Neural crest cell (in vitro differentiated cells): Measurements from ENCODE around the gene SARS2. TPM values are rescaled to one million over a fixed set of nuclear protein-coding genes. Genes with fewer than 3 reads are reported as not detected.

Experiments
- DNase-seq: peaks from one replicate; pipeline ENCODE4 v3.0.0; 2021; ENCODE audit warnings: low read depth, mixed read lengths, low spot score
- H3K27ac Mint-ChIP-seq: one replicate; pipeline ENCODE4 v1.8.0; 2021; ENCODE audit warnings: mild to moderate bottlenecking, mixed read lengths; ENCODE audit not compliant: unreplicated experiment
- H3K27me3 Mint-ChIP-seq: 2 replicates; pipeline ENCODE4 v1.8.0; 2021; ENCODE audit warnings: low read depth, mild to moderate bottlenecking, mixed read lengths
- H3K36me3 Mint-ChIP-seq: 2 replicates; pipeline ENCODE4 v1.8.0; 2021; ENCODE audit warnings: low read depth, mild to moderate bottlenecking, mixed read lengths
- H3K4me1 Mint-ChIP-seq: 2 replicates; pipeline ENCODE4 v1.8.0; 2021; ENCODE audit warnings: mixed read lengths
- H3K4me3 Mint-ChIP-seq: one replicate; pipeline ENCODE4 v1.8.0; 2021; ENCODE audit warnings: mild to moderate bottlenecking, mixed read lengths
- H3K9me3 Mint-ChIP-seq: 2 replicates; pipeline ENCODE4 v1.8.0; 2021; ENCODE audit warnings: mixed read lengths
- total RNA-seq: library from RNA; stranded (reverse); gene quantifications from 2 replicates; pipeline ENCODE4 v1.2.1, GENCODE V29; 2021
- TF ChIP-seq, protein P1 (sequence below): fragments of 200-600 bp; sonication (generic); conservative IDR thresholded peaks from 2 replicates; pipeline ENCODE4 v1.5.0; 2021; ENCODE audit warnings: antibody characterized with exemption, mild to moderate bottlenecking

The SARS2 gene
- total RNA-seq, 1 donor from 2014 or later: 58.5 TPM

DNA sequence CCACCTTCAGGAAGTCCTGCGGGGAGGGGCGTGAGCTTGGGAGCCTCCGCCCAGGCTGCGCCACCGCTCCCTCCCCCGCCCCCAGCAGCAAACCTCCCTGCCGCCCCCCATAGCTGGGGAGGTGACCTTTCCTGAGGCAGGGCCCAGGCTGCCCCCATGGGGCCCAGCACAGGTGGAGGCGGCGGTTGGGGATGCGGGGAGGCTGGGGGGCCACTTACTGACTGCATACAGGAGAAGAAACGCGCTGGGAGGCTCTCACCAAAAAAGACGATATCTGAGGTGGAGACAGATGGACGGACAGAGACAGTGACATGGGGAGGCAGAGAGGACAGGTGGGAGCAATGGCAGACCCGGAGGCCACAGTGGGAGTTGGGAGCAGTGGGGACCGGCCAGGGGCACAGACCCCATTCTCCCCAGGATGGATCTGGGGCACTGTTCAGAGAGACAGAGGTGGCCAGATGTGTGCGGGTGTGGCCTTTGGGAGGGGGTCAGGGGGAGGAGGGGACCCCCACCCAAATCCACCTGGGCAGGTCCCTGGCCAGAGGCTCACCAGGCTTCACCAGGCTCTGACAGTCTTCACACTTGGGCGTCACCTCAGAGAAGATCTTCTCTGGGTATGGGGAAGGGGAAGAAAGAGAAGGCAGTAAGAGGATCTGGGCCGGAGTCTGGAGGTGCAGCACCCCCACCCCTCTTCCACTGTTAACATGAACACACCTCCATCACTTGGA is 49.5 kb downstream of the SARS2 start:
- no peak for DNase-seq
- Mint-ChIP-seq H3K4me1 (peaks cover 10% of the 10 kb centered on the region), H3K27ac (peak overlapping the region; percentile 67), H3K36me3 (no peaks in the 10 kb centered on the region), H3K9me3 (no peaks in the 10 kb centered on the region), H3K27me3 (no peaks in the 10 kb centered on the region), H3K4me3 (no peak overlapping the region)
- TF ChIP-seq, protein P1, sequence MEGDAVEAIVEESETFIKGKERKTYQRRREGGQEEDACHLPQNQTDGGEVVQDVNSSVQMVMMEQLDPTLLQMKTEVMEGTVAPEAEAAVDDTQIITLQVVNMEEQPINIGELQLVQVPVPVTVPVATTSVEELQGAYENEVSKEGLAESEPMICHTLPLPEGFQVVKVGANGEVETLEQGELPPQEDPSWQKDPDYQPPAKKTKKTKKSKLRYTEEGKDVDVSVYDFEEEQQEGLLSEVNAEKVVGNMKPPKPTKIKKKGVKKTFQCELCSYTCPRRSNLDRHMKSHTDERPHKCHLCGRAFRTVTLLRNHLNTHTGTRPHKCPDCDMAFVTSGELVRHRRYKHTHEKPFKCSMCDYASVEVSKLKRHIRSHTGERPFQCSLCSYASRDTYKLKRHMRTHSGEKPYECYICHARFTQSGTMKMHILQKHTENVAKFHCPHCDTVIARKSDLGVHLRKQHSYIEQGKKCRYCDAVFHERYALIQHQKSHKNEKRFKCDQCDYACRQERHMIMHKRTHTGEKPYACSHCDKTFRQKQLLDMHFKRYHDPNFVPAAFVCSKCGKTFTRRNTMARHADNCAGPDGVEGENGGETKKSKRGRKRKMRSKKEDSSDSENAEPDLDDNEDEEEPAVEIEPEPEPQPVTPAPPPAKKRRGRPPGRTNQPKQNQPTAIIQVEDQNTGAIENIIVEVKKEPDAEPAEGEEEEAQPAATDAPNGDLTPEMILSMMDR: no peak

DNA sequence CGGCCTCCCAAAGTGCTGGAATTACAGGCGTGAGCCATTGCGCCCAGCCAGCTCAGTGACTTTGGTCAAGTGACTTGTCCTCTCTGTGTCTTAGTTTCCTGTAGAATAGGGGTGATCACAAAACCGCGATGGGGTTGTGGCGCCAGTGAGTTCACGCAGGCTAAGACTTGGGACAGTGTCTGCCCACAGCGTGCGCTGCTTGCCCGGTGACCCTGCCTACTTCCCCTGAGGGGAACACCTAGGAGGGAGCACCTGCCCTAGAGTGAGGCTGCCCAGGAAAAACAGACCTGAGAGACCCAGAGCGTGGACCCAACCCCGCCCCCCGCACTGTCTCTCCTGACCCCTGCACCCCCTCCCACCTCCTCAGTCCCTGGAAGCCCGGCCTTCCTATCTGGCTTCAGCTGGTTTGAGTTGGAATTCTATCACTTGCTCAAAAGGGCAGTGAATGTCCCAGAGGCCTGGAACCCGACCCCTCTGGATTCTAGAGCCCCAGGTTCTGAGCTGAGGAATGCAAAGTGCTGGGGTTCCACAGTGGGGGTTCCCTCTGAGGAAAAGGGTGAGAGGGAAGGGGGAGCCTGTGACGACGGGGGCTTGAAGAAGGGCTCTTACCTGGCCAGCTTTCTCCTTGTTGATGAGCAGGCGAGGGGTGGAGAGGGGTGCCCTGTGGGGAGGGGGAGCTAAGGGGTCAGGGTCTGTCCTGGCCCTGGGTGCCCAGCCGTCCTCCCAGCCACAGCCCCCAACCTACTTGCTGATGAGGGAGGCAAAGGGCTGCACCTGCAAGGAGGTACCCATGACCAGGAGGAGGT is 50.3 kb downstream of the SARS2 start:
- H3K36me3 Mint-ChIP-seq: no peaks in the 10 kb centered on the region
- no peak overlapping the region for H3K4me3 Mint-ChIP-seq
- H3K9me3 Mint-ChIP-seq: no peaks in the 10 kb centered on the region
- TF ChIP-seq, protein P1: no peak
- H3K27ac Mint-ChIP-seq: no peak overlapping the region
- H3K4me1 Mint-ChIP-seq: peaks cover 11% of the 10 kb centered on the region
- no peaks in the 10 kb centered on the region for H3K27me3 Mint-ChIP-seq
- DNase-seq: no peak

DNA sequence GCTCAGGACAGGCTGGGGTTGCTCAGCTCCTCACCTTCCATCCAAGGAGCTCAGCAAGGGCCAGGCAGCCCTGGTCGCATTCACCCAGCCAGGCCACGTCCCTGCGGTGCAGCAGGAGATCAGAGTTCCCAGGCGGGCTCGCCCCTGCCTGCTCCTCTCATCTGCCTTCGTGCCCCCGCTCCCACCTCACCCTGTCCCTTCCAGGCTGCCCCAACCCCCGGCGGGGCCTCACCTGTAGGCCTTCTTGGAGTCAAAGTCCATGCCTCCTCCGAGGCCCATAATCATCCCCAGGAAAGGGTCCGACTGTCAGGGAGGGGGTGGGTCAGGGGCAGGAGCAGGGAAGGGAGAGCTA is 51.2 kb downstream of the SARS2 start:
- TF ChIP-seq, protein P1: no peak
- no peak overlapping the region for H3K4me3 Mint-ChIP-seq
- H3K27me3 Mint-ChIP-seq: no peaks in the 10 kb centered on the region
- peaks cover 11% of the 10 kb centered on the region for H3K4me1 Mint-ChIP-seq
- H3K9me3 Mint-ChIP-seq: no peaks in the 10 kb centered on the region
- H3K27ac Mint-ChIP-seq: no peak overlapping the region
- DNase-seq: no peak
- H3K36me3 Mint-ChIP-seq: no peaks in the 10 kb centered on the region

DNA sequence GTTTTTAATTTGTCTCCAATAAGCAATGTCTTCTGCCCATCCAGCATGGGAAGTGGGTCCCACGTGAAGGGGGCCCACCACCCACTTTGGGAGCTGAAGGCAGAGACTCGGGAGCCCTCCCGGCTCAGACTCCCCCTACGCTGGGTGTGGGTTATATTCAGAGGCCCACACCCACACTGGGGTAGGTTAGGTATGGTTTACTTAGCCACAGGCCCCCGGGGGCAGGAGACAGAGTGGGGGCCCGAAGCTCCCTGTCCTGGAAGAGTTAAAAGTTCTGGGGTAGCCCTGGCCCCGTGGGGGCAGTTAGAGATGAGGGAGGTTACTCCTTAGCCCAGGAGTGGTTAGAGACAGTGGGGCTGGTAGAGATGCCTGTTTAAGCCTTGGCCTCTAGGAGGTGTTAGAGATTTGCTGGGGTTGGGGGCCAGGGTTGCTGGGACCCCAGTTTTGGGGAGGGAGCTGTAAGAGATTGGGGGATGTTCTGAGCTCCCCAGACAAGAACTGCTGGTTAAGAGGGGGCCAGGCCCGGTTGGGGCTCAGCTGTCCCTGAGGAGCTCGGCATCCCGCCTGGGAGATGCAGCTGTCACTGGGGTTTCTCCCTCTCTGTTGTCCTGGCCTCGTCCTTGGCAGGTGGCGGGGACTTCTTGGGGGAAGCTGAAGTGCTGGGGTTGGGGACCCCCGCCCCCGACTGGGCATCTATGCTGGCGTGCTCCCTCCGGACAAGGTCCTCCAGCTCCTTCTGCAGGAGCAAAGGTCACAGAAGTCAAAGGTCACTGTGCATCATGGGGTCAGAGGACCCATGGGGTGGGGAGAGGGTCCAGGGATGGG is 51.8 kb downstream of the SARS2 start:
- no peak overlapping the region for H3K27ac Mint-ChIP-seq

More for the DNA sequence above, 51.8 kb downstream of the SARS2 start:
- TF ChIP-seq, protein P1: no peak
- no peak for DNase-seq
- Mint-ChIP-seq H3K4me1 (peaks cover 11% of the 10 kb centered on the region), H3K4me3 (no peak overlapping the region), H3K9me3 (no peaks in the 10 kb centered on the region), H3K27me3 (no peaks in the 10 kb centered on the region), H3K36me3 (no peaks in the 10 kb centered on the region)
